SJCRH30 (cell line): ENCODE results near the gene SMIM38. TPM values are rescaled to one million over a fixed set of nuclear protein-coding genes. Genes with fewer than 3 reads are reported as not detected.
A peak's percentile ranks its signal among the peaks of the same experiment; 100 is the strongest.

Source experiments
- DNase-seq, 2 experiments: peaks; one replicate each; pipeline ENCODE4 v3.0.0-alpha.2; 2015 to 2020
- H3K27ac ChIP-seq: fragments of 250-450 bp; sonication (Bioruptor Pico); 2 replicates; pipeline ENCODE4 v1.5.1; 2020; ENCODE audit warnings: mild to moderate bottlenecking, moderate library complexity
- H3K27me3 ChIP-seq: fragments of 250-450 bp; sonication (Bioruptor Pico); 2 replicates; pipeline ENCODE4 v1.5.1; 2020; ENCODE audit warnings: mild to moderate bottlenecking, moderate library complexity
- H3K36me3 ChIP-seq: fragments of 250-450 bp; sonication (Bioruptor Pico); 2 replicates; pipeline ENCODE4 v1.5.1; 2020; ENCODE audit warnings: mild to moderate bottlenecking, moderate library complexity
- H3K4me1 ChIP-seq: fragments of 250-450 bp; sonication (Bioruptor Pico); 2 replicates; pipeline ENCODE4 v1.5.1; 2020; ENCODE audit warnings: mild to moderate bottlenecking, moderate library complexity
- H3K4me3 ChIP-seq: fragments of 250-450 bp; sonication (Bioruptor Pico); 2 replicates; pipeline ENCODE4 v1.5.1; 2020; ENCODE audit warnings: mild to moderate bottlenecking, moderate library complexity
- H3K9me3 ChIP-seq: fragments of 250-450 bp; sonication (Bioruptor Pico); replicated peaks from 2 replicates; pipeline ENCODE4 v1.5.1; 2020; ENCODE audit warnings: mild to moderate bottlenecking, moderate library complexity
- total RNA-seq: library from RNA; depleted of rRNA; stranded (reverse); fragments of >200 nt; shearing (Covaris generic); gene quantifications from 2 replicates; pipeline ENCODE4 v1.2.3, GENCODE V29; 2014

SMIM38 gene
- total RNA-seq, 1 experiment from 2014 or later, result 0.40 TPM

DNA sequence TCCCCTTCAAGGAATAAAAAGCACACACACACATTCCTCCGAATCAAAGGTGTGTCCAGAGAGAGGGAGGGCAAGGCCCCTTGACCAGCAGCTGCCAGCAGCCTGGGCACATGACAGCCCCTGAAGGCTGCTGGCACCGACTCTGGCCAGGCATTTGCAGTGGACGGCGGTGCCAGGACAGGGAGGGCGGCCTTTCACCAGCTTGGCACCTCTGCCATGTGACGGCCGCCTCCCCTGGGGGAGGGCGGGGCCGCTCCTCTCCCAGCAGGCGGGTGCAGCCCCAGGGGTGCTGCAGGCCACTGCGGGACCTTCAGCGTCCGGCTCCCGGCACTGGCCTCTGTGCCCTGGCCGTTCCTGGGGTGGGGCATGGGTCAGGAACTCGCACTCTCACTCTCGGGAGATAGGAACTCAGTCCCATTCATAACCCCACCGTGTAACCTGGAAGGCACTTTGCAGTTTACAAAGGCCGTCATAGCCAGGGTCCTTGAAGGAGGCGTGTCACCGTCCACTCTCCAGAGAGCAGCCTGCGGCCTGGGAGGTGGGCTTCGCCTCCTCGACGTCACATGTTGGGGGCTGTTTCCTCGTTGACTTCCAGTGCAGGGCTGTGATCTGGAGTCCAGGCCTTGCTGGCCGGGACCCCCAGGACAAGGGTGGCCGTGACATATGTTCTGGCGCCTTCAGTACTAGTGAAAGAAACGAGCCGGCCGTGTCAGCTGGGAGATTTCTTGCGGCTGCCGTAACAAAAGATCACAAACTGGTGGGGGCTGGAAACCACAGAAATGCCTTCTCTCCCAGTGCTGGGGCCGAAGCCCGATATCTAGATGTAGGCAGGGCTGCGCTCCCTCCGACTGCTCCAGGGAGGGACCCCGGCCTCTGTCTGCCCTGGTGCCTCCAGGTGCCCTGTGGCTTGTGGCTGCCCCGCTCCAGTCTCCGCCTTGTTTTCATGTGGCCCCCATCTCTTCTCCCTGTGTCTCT is 39.9 kb upstream of the SMIM38 start:
- H3K36me3 ChIP-seq, result no peaks in the 10 kb centered on the region
- peaks cover 25% of the 10 kb centered on the region for H3K4me1 ChIP-seq
- H3K4me3 ChIP-seq, result no peak overlapping the region
- DNase-seq, result peak; percentile 65 to 74
- H3K9me3 ChIP-seq, result no peaks in the 10 kb centered on the region
- no peak overlapping the region; the same call in 1 of the 2 replicates for H3K27ac ChIP-seq
- no peaks in the 10 kb centered on the region for H3K27me3 ChIP-seq

GRCh38 chr11:69116671-69117070 is 39.1 kb upstream of the SMIM38 start:
- no peaks in the 10 kb centered on the region for H3K27me3 ChIP-seq
- no peaks in the 10 kb centered on the region for H3K9me3 ChIP-seq
- no peak overlapping the region for H3K4me3 ChIP-seq
- peaks cover 25% of the 10 kb centered on the region for H3K4me1 ChIP-seq
- DNase-seq, result no peak
- H3K36me3 ChIP-seq, result no peaks in the 10 kb centered on the region
- H3K27ac ChIP-seq, result no peak overlapping the region

DNA sequence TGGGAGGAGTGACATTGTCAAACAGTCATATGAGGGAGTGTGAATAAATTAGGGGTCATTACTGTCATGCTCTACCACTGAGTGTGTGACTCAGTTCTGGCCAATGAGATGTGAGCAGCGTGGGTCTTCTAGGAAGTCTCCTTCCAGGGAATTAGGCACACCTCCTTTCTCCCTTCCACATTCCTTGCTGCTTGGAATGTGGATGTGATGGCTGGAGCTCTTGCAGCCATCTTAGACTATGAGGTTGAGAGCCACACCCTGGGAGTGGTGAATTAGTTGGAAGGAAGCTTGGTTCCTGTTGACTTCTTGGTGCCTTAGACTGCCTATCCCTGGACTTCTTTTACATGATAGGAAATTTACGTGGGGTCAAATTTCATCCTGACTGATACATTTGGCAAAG is 36.5 kb upstream of the SMIM38 start:
- H3K27me3 ChIP-seq, result no peaks in the 10 kb centered on the region
- peaks cover 46% of the 10 kb centered on the region for H3K4me1 ChIP-seq
- H3K36me3 ChIP-seq, result no peaks in the 10 kb centered on the region
- no peaks in the 10 kb centered on the region for H3K9me3 ChIP-seq
- no peak overlapping the region for H3K4me3 ChIP-seq
- H3K27ac ChIP-seq, result no peak overlapping the region
- no peak for DNase-seq

DNA sequence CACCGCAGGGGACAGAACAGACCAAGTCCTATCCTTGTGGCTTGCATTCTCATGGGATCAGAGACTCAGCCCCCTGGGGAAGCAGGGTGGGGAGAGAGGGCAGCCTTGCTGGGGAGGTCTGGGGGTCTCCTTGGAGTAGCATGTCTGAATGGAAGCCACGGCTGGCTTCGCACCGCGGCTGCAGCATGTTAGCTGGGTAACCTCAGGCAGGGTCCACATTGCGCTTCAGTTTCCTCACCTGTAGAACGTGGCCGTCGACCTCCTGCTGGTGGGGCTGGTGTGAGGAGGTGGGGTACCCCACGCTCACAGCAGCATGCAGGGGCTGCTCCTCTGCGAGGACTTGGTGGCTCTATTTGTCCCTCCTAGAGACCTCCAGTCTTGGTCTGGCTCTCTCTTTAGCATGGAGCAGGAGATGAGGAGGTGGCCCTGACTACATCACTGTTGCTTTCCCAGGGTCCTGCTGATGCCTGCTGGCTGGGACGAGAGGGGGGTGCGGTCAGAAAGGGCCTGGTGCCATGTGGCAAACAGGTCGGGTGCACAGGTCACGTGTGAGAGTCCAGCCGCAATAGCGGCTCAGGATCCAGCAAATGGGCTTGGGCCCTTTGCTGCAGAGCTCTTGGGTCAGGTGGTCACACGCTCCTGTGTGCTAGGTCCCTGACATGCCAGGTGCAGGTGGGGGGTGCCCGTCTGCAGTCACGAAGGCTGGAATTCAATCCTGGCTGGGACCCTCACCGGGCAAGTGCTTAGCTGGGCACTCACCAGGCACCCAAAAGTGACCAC is 35.4 kb upstream of the SMIM38 start:
- H3K27me3 ChIP-seq, result no peaks in the 10 kb centered on the region
- H3K9me3 ChIP-seq, result no peaks in the 10 kb centered on the region
- DNase-seq, result no peak

GRCh38 chr11:69121021-69121420 is 34.7 kb upstream of the SMIM38 start:
- H3K27me3 ChIP-seq, result no peaks in the 10 kb centered on the region
- no peak for DNase-seq
- H3K4me1 ChIP-seq, result peaks cover 31% of the 10 kb centered on the region
- H3K4me3 ChIP-seq, result no peak overlapping the region
- no peaks in the 10 kb centered on the region for H3K36me3 ChIP-seq
- no peaks in the 10 kb centered on the region for H3K9me3 ChIP-seq
- no peak overlapping the region for H3K27ac ChIP-seq

More for the DNA sequence above, 35.4 kb upstream of the SMIM38 start:
- H3K36me3 ChIP-seq, result no peaks in the 10 kb centered on the region
- H3K4me1 ChIP-seq, result peaks cover 39% of the 10 kb centered on the region
- H3K27ac ChIP-seq, result no peak overlapping the region
- H3K4me3 ChIP-seq, result no peak overlapping the region

GRCh38 chr11:69121621-69122325 is 34.0 kb upstream of the SMIM38 start:
- Histone ChIP-seq H3K9me3 (no peaks in the 10 kb centered on the region), H3K36me3 (no peaks in the 10 kb centered on the region), H3K4me3 (no peak overlapping the region), H3K27ac (no peak overlapping the region), H3K27me3 (no peaks in the 10 kb centered on the region), H3K4me1 (peaks cover 24% of the 10 kb centered on the region; the same call in 1 of the 2 replicates)
- no peak for DNase-seq

- no peaks in the 10 kb centered on the region for H3K9me3 ChIP-seq
- H3K27me3 ChIP-seq, result no peaks in the 10 kb centered on the region
- H3K36me3 ChIP-seq, result no peaks in the 10 kb centered on the region
- DNase-seq, result no peak
- H3K27ac ChIP-seq, result no peak overlapping the region
- no peak overlapping the region for H3K4me3 ChIP-seq
- peaks cover 23% of the 10 kb centered on the region; the same call in 1 of the 2 replicates for H3K4me1 ChIP-seq
These were observed 33.5 kb upstream of the SMIM38 start for GRCh38 chr11:69122326-69122629.

GRCh38 chr11:69122630-69123431 is 32.9 kb upstream of the SMIM38 start:
- H3K4me3 ChIP-seq, result no peak overlapping the region; the same call in 1 of the 2 replicates
- 0 out of 2 replicates have a peak overlapping the region, but pooled peaks have one; percentile 6 for H3K27ac ChIP-seq
- no peaks in the 10 kb centered on the region for H3K36me3 ChIP-seq
- peaks cover 1% of the 10 kb centered on the region for H3K9me3 ChIP-seq
- peak; percentile 67 to 81 for DNase-seq
- H3K27me3 ChIP-seq, result no peaks in the 10 kb centered on the region
- H3K4me1 ChIP-seq, result peaks cover 23% of the 10 kb centered on the region; the same call in 1 of the 2 replicates

GRCh38 chr11:69123593-69124545 is 31.9 kb upstream of the SMIM38 start:
- Histone ChIP-seq H3K4me3 (no peak overlapping the region), H3K27ac (no peak overlapping the region), H3K9me3 (peaks cover 4% of the 10 kb centered on the region), H3K27me3 (no peaks in the 10 kb centered on the region), H3K4me1 (peaks cover 23% of the 10 kb centered on the region; the same call in 1 of the 2 replicates), H3K36me3 (no peaks in the 10 kb centered on the region)
- no peak for DNase-seq

- H3K27me3 ChIP-seq, result no peaks in the 10 kb centered on the region
- peaks cover 23% of the 10 kb centered on the region; the same call in 1 of the 2 replicates for H3K4me1 ChIP-seq
- peaks cover 4% of the 10 kb centered on the region for H3K9me3 ChIP-seq
- no peak overlapping the region for H3K4me3 ChIP-seq
- DNase-seq, result no peak
- no peaks in the 10 kb centered on the region for H3K36me3 ChIP-seq
- H3K27ac ChIP-seq, result no peak overlapping the region
These were observed 29.9 kb upstream of the SMIM38 start for GRCh38 chr11:69125861-69126260.

DNA sequence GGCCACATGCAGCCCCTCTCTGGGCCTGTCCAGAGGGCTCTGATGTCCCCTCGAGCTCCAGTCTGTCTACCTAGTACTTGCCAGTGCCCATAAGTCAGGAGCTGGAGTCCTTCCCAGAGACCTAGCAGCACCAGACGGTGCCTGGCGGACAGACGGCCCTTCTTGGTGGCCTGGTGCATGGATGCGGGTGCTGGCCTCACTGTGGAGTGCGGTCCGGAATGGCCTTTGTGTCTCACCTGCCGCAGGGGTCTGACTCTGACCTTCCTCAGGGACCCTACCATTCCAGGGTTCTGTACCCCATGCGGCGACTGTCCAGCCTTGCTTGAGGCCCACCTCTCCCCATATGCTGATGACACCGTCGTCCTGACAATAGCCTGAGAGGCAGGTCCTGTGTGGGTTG is 29.4 kb upstream of the SMIM38 start:
- Histone ChIP-seq H3K4me3 (no peak overlapping the region), H3K27me3 (no peaks in the 10 kb centered on the region), H3K27ac (no peak overlapping the region), H3K4me1 (peaks cover 23% of the 10 kb centered on the region; the same call in 1 of the 2 replicates), H3K9me3 (peaks cover 4% of the 10 kb centered on the region), H3K36me3 (no peaks in the 10 kb centered on the region)
- no peak for DNase-seq

- Histone ChIP-seq H3K9me3 (peaks cover 4% of the 10 kb centered on the region), H3K27me3 (no peaks in the 10 kb centered on the region), H3K4me1 (peaks cover 25% of the 10 kb centered on the region), H3K27ac (no peak overlapping the region), H3K36me3 (no peaks in the 10 kb centered on the region), H3K4me3 (no peak overlapping the region)
- no peak for DNase-seq
These were observed 28.5 kb upstream of the SMIM38 start for GRCh38 chr11:69127081-69127850.
